ENCODE data around the gene AREG.

The AREG gene

DNA sequence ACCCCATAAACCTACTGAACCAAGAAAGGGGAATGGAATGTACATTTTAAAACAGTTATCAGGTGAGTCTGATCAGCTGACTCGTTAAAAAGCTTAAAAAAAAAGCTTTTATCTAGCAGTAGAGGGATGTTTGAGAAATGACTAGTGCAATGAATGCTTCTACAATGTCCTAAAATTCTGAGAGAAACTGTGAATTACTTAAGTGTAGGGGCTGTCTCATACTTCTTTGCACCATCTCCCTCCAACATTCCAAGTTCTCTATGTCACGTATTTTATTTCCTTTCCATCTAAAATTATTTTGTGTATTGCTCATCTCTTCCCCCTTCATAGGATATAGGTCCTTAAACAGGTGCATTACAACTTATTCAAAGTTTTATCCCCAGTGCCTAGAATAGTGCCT is 11.9 kb upstream of the AREG start:
- Histone ChIP-seq H3K27ac (ENCODE audit: low read depth, low read length) (no peak overlapping the region), H3K14ac (ENCODE audit: low read length) (no peak overlapping the region), H2AFZ (ENCODE audit: insufficient read depth, low read length, poor library complexity) (no peak overlapping the region), H3K9ac (ENCODE audit: low read length) (no peak overlapping the region), H3K4ac (ENCODE audit: low read depth, low read length) (no peak overlapping the region), H3K79me1 (ENCODE audit: low read length) (no peaks in the 10 kb centered on the region), H3K18ac (ENCODE audit: low read length) (no peak overlapping the region), H3K79me2 (ENCODE audit: control insufficient read depth, insufficient read depth, low read length, poor library complexity) (no peaks in the 10 kb centered on the region), H3K27me3 (ENCODE audit: insufficient read depth, low read length) (no peaks in the 10 kb centered on the region), H3K9me3 (ENCODE audit: insufficient read depth, low read depth, low read length) (no peaks in the 10 kb centered on the region), H4K8ac (ENCODE audit: low read depth, low read length) (no peak overlapping the region), H2BK120ac (ENCODE audit: insufficient read depth, low read length, poor library complexity) (no peak overlapping the region), H4K12ac (ENCODE audit: low read depth, low read length) (no peak overlapping the region), H2BK12ac (ENCODE audit: low read length) (no peak overlapping the region), H2AK5ac (ENCODE audit: low read length) (no peak overlapping the region), H3K36me3 (ENCODE audit: control insufficient read depth in 1 of 2, insufficient read depth in 2 of 2, low read length in 2 of 2) (no peaks in the 10 kb centered on the region), H3K4me3 (ENCODE audit: low read depth, low read length) (no peak overlapping the region), H3K4me1 (ENCODE audit: control insufficient read depth in 1 of 2, insufficient read depth in 2 of 2, low read length in 2 of 2) (no peaks in the 10 kb centered on the region), H3K23ac (ENCODE audit: low read length) (no peak overlapping the region), H2BK5ac (ENCODE audit: low read depth, low read length, poor library complexity) (no peak overlapping the region), H3K4me2 (ENCODE audit: low read length) (no peak overlapping the region), H4K91ac (ENCODE audit: low read depth, low read length) (no peak overlapping the region)
- no CpG with 5 or more reads among the region's 2 CpGs for WGBS (ENCODE audit: extremely low coverage, insufficient coverage, insufficient read length)
- DNase-seq: peak in 1 of 2 donors; percentile 9

GRCh38 chr4:74433541-74434172 is 11.3 kb upstream of the AREG start:
- Histone ChIP-seq H2AFZ (ENCODE audit: insufficient read depth, low read length, poor library complexity) (no peak overlapping the region), H3K18ac (ENCODE audit: low read length) (no peak overlapping the region), H3K4me2 (ENCODE audit: low read length) (no peak overlapping the region), H3K4ac (ENCODE audit: low read depth, low read length) (no peak overlapping the region), H3K14ac (ENCODE audit: low read length) (no peak overlapping the region), H2BK120ac (ENCODE audit: insufficient read depth, low read length, poor library complexity) (peak overlapping the region; percentile 33), H3K36me3 (ENCODE audit: control insufficient read depth in 1 of 2, insufficient read depth in 2 of 2, low read length in 2 of 2) (no peaks in the 10 kb centered on the region), H4K91ac (ENCODE audit: low read depth, low read length) (no peak overlapping the region), H2AK5ac (ENCODE audit: low read length) (no peak overlapping the region), H3K79me1 (ENCODE audit: low read length) (no peaks in the 10 kb centered on the region), H3K9me3 (ENCODE audit: insufficient read depth, low read depth, low read length) (no peaks in the 10 kb centered on the region), H2BK12ac (ENCODE audit: low read length) (no peak overlapping the region), H3K27ac (ENCODE audit: low read depth, low read length) (no peak overlapping the region), H3K4me1 (ENCODE audit: control insufficient read depth in 1 of 2, insufficient read depth in 2 of 2, low read length in 2 of 2) (no peaks in the 10 kb centered on the region), H3K4me3 (ENCODE audit: low read depth, low read length) (no peak overlapping the region), H4K12ac (ENCODE audit: low read depth, low read length) (no peak overlapping the region), H3K23ac (ENCODE audit: low read length) (no peak overlapping the region), H3K27me3 (ENCODE audit: insufficient read depth, low read length) (no peaks in the 10 kb centered on the region), H3K79me2 (ENCODE audit: control insufficient read depth, insufficient read depth, low read length, poor library complexity) (no peaks in the 10 kb centered on the region), H2BK5ac (ENCODE audit: low read depth, low read length, poor library complexity) (no peak overlapping the region), H3K9ac (ENCODE audit: low read length) (no peak overlapping the region), H4K8ac (ENCODE audit: low read depth, low read length) (no peak overlapping the region)
- no CpG with 5 or more reads among the region's 7 CpGs for WGBS (ENCODE audit: extremely low coverage, insufficient coverage, insufficient read length)
- DNase-seq: no peak

DNA sequence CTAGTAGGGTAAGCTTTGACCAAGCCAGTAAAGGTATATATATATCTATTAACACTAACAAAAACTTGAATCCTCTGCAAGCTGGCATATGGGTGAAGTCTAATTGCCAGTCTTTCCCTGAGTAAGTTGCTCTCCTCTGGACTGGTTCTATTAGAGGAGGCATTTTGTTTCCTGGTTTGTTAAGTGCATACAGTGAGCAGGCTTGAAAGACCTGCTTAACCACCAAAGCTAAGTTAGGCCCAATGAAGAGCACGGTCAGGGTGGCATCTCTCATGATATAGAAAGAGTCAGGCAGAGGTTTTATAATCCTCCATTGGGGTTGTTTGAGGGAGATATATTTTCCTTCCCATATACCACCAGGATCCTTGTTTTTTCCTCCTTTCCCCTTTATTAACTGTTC is 9.6 kb upstream of the AREG start:
- H3K79me1 ChIP-seq (ENCODE audit: low read length): no peaks in the 10 kb centered on the region
- H2BK12ac ChIP-seq (ENCODE audit: low read length): no peak overlapping the region
- no peak overlapping the region for H3K14ac ChIP-seq (ENCODE audit: low read length)
- no peak overlapping the region for H4K8ac ChIP-seq (ENCODE audit: low read depth, low read length)
- H4K12ac ChIP-seq (ENCODE audit: low read depth, low read length): no peak overlapping the region
- H3K27me3 ChIP-seq (ENCODE audit: insufficient read depth, low read length): no peaks in the 10 kb centered on the region
- no peak overlapping the region for H2AFZ ChIP-seq (ENCODE audit: insufficient read depth, low read length, poor library complexity)
- H3K79me2 ChIP-seq (ENCODE audit: control insufficient read depth, insufficient read depth, low read length, poor library complexity): no peaks in the 10 kb centered on the region
- no peak overlapping the region for H3K4me3 ChIP-seq (ENCODE audit: low read depth, low read length)
- WGBS (ENCODE audit: extremely low coverage, insufficient coverage, insufficient read length): no CpG with 5 or more reads among the region's 1 CpG
- H3K9ac ChIP-seq (ENCODE audit: low read length): no peak overlapping the region
- no peaks in the 10 kb centered on the region for H3K36me3 ChIP-seq (ENCODE audit: control insufficient read depth in 1 of 2, insufficient read depth in 2 of 2, low read length in 2 of 2)
- no peaks in the 10 kb centered on the region for H3K4me1 ChIP-seq (ENCODE audit: control insufficient read depth in 1 of 2, insufficient read depth in 2 of 2, low read length in 2 of 2)
- H3K9me3 ChIP-seq (ENCODE audit: insufficient read depth, low read depth, low read length): peaks cover 3% of the 10 kb centered on the region
- no peak overlapping the region for H3K4ac ChIP-seq (ENCODE audit: low read depth, low read length)
- H2BK5ac ChIP-seq (ENCODE audit: low read depth, low read length, poor library complexity): no peak overlapping the region
- no peak overlapping the region for H3K27ac ChIP-seq (ENCODE audit: low read depth, low read length)
- no peak overlapping the region for H3K18ac ChIP-seq (ENCODE audit: low read length)
- no peak overlapping the region for H2AK5ac ChIP-seq (ENCODE audit: low read length)
- no peak overlapping the region for H4K91ac ChIP-seq (ENCODE audit: low read depth, low read length)
- no peak for DNase-seq
- H3K23ac ChIP-seq (ENCODE audit: low read length): no peak overlapping the region
- no peak overlapping the region for H2BK120ac ChIP-seq (ENCODE audit: insufficient read depth, low read length, poor library complexity)
- H3K4me2 ChIP-seq (ENCODE audit: low read length): no peak overlapping the region

GRCh38 chr4:74437866-74438265 is 7.1 kb upstream of the AREG start:
- Histone ChIP-seq H3K36me3 (ENCODE audit: control insufficient read depth in 1 of 2, insufficient read depth in 2 of 2, low read length in 2 of 2) (no peaks in the 10 kb centered on the region), H3K4ac (ENCODE audit: low read depth, low read length) (no peak overlapping the region), H3K4me2 (ENCODE audit: low read length) (no peak overlapping the region), H4K12ac (ENCODE audit: low read depth, low read length) (no peak overlapping the region), H3K14ac (ENCODE audit: low read length) (no peak overlapping the region), H2BK120ac (ENCODE audit: insufficient read depth, low read length, poor library complexity) (no peak overlapping the region), H4K8ac (ENCODE audit: low read depth, low read length) (no peak overlapping the region), H2AK5ac (ENCODE audit: low read length) (no peak overlapping the region), H2BK5ac (ENCODE audit: low read depth, low read length, poor library complexity) (no peak overlapping the region), H3K4me3 (ENCODE audit: low read depth, low read length) (no peak overlapping the region), H3K4me1 (ENCODE audit: control insufficient read depth in 1 of 2, insufficient read depth in 2 of 2, low read length in 2 of 2) (no peaks in the 10 kb centered on the region), H4K91ac (ENCODE audit: low read depth, low read length) (no peak overlapping the region), H3K18ac (ENCODE audit: low read length) (no peak overlapping the region), H3K23ac (ENCODE audit: low read length) (no peak overlapping the region), H2AFZ (ENCODE audit: insufficient read depth, low read length, poor library complexity) (no peak overlapping the region), H3K79me2 (ENCODE audit: control insufficient read depth, insufficient read depth, low read length, poor library complexity) (no peaks in the 10 kb centered on the region), H3K9ac (ENCODE audit: low read length) (no peak overlapping the region), H3K9me3 (ENCODE audit: insufficient read depth, low read depth, low read length) (peaks cover 4% of the 10 kb centered on the region), H3K27ac (ENCODE audit: low read depth, low read length) (no peak overlapping the region), H3K27me3 (ENCODE audit: insufficient read depth, low read length) (no peaks in the 10 kb centered on the region), H2BK12ac (ENCODE audit: low read length) (no peak overlapping the region), H3K79me1 (ENCODE audit: low read length) (no peaks in the 10 kb centered on the region)
- no peak for DNase-seq
- no CpG with 5 or more reads among the region's 3 CpGs for WGBS (ENCODE audit: extremely low coverage, insufficient coverage, insufficient read length)

Measured in trophoblast cell (in vitro differentiated cells and primary cell).